Activated CD4-positive, CD25-positive, alpha-beta regulatory T cell treated with anti-CD3 and anti-CD28 coated beads, Interleukin-2, amount 50 U/mL, for 24 hours (primary cell): ENCODE results near the gene VSIG10L.

Source experiments
- ATAC-seq, 2 donors: fragments of 150-1000 bp; cut with Tn5 transposase; one replicate each; pipeline ENCODE4 v1.10.0; 2021; ENCODE audit warnings: mild to moderate bottlenecking in 1 of 2, moderate library complexity in 1 of 2

The VSIG10L gene

DNA sequence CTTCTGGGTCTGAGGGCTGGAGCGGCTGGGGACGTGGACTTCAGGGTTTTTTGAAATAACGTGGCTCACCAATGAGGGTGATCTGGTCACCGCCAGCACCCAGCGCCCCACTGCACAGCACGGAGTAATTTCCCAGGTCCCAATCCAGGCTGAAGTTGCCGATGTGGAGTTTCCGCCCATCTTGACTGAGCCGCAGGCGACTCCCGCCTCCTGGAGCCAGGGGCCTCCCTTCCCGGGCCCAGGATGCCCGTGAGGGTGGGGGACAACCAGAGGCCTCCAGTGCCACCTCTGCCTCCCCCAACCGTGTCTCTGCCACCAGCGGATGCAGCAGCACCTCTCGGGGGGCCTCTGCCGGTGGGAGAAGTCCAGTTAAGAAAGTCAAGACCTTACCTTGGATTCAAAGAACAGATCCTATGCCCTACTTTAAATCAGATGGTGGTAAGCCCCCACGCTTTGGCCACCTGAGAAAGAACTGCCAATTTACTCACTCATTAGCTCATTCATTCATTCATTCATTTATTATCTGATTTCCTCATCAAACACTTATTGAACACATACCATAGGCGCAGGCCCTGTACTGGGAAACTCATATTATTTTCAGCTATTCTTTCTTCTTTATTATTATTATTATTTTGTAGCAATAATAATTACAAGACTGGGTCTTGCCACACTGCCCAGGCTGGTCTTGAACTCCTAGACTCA is 3.9 kb downstream of the VSIG10L start:
- ATAC-seq: no peak

DNA sequence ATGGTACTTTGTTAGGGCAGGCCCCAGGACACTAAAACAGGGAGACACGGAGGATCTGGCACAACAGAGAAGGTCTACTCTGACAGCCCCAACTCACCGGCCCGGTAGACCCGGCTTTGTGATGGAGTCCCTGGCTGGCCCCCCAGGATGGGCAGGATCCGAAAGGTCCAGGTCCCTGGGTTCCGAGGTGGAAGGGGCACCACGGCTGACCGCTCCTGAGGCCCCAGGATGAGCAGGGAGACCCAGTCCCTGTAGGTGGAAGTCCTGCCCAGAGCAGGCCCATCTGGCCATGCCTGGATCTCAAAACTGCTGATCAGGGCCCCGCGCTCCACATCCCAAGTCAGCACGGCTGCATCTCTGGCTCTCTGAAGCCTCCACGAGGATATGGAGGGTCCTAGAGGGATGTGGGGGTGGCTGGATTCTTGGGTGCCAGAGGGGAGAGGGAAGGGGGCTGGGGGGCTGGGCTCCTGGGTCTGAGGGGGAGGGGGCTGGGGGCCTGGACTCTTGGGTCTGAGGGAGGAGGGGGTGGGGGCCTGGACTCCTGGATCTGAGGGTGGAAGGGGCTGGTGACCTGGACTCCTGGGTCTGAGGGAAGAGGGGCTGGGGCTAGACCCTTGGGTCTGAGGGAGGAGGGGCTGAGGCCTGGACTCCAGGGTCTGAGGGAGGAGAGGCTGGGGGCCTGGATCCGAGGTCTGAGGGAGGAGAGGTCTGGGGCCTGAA is 4.6 kb downstream of the VSIG10L start:
- no peak for ATAC-seq

DNA sequence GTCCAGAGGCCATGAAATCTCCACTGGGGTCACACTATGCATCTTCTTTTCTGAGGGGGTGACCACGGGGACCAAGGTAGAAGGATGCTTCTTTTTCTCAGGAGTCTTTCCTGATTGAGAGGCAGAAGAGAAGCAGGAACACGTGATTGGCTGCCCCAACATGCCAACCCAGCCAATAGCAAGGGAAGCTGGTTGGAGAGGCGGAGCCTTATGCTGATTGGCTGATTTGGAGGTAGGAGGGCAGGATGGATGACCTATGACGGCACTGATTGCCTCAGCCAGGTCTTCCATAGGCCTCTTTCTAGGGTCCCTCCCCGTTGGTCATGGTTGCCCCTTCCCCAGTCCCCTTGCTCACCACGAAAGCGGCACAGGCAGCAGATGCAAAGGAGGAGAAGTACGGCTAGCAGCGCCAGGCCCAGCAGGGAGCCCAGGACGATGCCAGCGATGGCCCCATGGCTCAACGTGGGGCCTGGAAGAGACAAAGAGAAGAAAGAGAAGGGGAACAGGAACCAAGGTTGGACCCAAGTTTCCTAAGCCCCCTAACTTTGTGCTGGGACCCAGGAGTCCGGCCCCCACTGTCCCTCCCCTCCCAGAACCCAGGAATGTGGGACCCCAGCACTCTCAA is 8.0 kb downstream of the VSIG10L start:
- no peak for ATAC-seq

DNA sequence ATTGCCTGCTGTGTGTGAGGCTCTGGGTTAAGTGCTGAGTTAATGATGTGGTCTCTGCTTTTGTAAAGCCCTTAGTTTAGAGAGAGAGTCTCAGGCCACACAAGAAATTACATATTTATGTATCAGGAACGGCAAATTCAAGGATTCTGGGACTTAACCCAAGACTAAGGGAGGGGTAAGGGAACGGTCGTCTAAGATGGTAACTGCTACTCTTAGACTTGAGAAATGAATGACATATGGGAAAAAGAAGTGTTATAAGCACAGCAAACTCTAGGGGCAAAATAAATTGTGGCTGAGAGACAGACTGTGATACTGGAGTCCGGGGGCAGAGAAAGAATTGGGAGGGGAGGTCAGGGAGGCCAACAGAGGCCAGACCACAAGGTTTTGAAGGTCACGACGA is 10.2 kb downstream of the VSIG10L start:
- ATAC-seq: no peak

DNA sequence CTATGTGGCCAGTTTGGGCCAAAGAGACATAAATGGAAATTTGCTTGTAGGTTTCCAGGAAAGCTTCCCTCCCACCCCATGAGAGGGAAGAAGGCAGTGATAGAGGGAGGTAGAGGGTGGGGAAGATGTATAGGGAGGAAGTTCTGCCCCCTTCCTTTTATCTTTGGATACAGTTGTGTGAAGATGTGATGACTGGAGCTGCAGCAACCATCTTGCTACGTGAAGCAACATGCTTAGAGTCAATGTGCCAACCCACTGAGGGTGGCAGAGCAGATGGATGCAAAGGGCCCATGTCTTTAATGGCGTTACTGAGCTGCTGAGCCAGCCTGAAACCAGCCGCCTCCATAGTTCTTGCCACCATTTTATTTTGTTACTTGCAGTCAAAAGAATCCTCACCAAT is 10.7 kb downstream of the VSIG10L start:
- no peak for ATAC-seq

DNA sequence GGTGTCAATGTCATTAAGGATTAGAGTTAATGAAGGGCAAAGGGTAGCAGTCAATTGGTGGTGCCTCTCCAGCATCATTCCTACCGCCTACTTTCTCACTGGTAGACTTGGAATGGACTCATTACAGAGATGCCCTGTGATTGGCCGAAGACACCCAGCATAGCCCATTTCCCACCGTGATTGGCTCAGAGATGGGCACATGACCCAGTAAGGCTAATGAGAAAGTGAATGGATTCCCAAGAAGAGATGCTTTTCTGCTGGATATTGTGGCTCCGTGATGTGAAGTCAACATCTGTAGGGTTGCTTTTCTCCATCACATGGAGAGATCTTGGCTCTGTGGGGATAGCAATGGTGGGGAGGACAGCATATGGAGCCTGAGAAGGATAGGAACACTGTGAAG is 11.6 kb downstream of the VSIG10L start:
- ATAC-seq: no peak

DNA sequence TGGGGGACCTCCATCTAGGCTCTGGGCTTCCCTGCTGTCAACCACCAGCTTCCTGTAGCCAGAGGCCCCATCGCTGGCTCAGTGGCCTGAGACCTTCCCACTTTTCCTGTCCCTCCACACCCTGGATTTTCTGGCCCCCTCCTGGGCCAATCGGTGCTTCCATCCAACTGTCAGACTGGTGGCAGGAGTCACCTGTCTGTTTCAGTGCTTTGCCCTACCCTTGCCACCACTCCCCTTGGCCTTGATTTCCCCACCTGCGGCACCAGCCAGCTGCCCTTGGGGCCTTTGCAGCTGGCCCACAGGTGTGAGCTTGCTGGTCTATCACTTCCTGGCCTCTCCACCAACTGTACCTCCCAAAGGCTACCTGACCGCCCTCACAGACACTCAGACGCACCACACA is 12.5 kb downstream of the VSIG10L start:
- no peak for ATAC-seq

DNA sequence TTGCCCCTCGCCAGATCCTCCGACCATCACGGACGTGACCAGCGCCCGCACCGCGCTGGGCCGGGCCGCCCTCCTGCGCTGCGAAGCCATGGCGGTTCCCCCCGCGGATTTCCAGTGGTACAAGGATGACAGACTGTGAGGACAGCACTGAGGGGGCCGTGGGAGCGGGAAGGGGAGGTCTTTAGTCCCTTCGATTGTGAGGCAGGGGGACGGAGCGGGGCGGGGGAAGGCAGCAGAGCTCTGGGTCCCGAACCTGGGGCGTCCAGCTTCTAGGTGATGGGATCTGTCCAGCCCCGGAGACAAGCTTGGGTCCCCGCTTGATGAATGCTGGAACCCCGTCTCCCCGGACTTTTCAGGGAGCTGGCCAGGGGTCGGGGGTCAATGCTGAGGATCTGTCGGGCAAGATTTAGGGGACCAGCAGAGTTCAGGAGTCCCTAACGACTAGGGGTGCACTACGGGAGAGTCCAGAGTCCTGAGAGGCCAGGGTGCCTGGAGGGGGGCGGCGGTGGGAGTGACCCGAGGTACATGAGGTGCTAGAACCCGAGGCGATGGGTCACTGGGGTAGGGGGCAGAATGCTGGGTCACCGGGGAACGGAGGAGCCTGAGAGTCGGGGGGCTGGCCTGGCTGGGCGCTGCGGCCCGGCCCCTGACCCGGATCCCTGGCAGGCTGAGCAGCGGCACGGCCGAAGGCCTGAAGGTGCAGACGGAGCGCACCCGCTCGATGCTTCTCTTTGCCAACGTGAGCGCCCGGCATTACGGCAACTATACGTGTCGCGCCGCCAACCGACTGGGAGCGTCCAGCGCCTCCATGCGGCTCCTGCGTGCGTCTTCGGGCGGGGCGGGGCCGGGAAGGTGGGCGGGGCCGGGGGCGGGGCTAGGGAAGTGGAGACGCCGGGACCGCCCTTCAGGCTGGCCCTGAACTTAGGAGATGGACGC is 14.6 kb downstream of the VSIG10L start:
- peak; percentile 63 to 67 for ATAC-seq

DNA sequence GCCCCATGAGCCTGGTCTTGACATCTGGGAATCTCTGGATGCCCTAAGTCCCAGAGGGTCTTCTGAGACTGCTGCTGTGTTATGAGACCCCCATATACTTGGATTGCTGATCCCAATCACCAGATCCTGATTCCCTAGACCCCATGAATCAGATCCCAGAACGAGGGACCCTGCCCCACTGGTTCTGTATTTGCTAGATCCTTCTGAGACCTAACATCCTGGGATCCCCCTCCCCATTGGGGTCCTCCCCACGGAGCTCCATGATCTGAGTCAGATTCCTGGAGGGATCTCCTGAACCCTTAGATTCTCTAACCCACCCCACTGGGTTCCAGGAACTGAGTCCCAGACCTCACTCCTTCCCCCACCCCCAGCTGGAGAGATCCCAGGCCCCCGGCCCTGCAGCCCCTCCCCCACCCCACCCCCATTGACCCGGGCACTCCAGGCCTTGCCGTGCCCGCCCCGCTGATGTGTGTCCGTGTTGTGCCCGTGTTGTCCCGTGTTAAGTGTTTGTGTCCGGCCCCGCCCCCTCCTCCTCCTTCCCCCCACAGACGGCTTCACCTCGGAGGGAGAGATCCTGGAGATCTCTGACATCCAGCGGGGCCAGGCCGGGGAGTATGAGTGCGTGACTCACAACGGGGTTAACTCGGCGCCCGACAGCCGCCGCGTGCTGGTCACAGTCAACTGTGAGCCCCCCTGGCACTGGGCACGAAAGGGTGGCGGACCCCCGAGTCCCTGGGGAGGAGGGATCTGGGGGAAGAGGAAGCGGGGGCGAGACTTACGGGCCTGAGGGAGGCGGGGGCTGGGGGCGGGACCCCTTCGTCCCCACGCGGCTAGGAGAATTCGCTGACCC is 15.5 kb downstream of the VSIG10L start:
- ATAC-seq: no peak

DNA sequence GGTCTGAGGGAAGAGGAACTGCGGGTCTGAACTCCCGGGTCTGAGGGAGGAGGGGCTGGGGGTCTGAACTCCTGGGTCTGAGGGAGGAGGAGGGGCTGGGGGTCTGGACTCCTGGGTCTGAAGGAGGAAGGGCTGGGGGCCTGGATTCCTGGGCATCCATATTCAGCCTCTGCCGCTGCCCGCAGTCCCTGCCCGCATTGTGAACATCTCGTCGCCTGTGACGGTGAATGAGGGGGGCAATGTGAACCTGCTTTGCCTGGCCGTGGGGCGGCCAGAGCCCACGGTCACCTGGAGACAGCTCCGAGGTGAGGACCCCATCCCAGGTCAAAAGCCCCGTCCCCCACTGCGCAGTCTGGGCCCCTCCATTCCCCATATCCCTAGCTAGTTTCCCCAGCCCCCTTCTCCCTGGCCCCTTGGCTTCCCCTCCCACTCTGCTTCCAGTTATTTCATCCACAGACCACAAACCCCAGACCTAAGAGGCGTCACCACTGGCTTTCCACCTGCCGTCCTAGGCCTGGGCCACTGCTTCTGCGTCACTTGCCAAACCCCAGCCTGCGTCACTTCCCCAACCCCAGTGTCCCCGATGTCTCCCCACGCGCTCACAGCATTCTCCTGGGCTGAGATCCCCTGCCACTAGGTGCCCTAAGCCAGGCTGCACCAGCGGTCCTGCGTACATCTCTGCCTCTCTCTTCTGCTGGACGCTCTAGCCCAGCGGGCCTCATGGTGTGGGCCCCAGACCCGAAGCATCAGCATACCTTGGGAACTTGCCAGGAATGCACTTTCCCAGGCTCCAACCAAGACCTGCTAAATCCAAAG is 16.6 kb downstream of the VSIG10L start:
- ATAC-seq: no peak

DNA sequence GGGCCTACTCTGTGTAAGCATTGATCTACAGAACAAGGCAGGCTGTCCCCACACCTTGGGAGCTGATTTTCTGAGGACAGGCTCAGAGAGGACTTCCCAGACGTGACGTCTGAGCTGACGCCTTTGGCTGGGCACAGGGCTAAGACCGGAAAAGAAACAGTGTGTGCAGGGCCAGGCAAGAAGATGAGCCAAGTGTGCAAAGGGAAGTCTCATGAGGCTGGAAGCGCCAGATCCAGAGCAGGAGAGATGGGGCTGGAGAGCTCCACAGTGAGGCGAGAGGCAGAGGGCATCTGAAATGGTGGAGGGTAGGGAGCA is 17.8 kb downstream of the VSIG10L start:
- no peak for ATAC-seq

DNA sequence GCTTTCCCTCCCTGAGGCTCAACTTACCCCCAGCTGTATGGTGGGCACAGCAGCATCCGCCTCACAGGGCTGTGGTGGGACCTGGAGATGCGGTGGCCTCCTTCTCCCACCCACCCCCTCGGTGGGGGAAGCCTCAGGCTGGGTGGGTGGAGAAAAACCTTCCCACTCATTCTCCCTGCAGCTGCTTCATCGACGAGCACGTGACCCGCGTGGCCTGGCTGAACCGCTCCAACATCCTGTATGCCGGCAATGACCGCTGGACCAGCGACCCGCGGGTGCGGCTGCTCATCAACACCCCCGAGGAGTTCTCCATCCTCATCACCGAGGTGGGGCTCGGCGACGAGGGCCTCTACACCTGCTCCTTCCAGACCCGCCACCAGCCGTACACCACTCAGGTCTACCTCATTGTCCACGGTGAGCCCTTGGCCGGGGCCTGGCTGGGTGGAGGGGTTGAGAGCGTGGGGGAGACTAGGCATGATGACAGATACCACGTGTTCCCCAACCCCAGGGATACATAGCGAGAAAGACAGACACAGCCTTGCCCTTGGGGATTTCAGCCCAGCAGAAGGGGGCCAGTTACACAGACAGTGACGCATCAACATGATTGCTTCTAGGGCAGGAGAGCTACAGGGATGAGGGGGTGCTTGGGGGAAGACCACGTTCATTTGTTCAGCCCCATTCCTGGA is 18.3 kb downstream of the VSIG10L start:
- ATAC-seq: no peak

DNA sequence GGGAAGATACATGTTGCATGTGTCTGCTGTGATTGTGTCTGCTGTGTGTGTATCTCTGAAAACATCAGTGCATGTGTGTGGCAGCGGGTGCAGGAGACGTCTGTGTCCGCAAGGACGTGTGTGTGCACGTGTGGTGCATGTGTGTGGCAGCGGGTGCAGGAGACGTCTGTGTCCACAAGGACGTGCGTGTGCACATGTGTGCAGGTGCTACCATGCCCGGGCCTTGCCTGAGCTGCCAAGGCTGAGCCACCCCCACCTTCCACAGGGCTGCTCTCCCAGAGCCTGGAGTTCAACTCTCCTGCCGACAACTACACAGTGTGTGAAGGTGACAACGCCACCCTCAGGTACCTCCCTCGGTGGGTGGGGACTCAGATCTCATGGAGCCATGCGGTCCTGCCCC is 20.1 kb downstream of the VSIG10L start:
- no peak for ATAC-seq

DNA sequence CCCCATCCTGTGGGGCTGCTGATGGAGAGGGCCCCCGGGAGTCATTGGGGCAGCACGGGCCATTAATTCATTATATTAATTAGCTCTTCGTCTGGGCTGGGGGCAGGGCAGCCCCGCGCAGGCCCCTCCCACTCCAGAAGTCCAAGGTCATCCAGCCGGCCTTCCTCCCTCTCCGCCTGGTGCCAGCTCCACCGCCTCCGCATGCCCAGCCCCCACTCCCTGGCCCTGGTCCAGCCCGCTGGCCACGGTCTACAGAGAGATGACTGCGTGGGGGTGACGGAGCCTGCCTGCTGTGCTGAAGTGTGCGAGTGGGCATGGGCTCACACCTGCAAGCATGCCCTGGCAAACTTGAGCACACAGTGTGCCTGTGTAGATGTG is 21.7 kb downstream of the VSIG10L start:
- ATAC-seq: no peak

DNA sequence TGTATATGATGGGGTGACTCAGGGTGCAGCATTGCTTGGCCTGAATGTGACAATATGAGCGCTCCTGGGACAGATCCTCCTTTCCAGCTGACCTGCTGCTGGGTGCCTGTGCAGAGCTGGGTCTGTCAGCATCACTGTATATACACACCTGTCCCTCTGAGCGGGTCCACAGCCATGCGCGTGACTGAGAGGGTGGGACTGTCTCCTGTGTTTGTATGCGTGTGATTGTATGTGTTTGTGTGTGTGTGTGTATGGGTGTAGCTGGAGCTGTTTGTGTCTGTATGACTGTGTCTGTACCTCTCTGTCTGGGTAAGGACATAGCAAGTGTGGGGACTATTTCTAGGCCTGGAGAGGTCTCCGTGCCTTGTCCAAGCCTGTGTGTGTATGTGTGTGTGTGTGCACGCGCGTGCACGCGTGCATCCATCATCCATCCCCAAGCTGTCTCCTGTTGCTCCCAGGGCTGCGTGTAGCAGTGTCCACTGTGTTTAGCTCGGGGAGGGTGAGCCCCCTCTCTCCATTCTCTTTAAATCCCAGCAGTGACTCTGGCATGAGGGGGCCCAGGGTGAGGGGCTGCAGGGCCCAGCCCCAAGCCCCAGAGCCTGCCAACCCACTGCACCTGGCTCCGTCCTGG is 22.2 kb downstream of the VSIG10L start:
- no peak for ATAC-seq

DNA sequence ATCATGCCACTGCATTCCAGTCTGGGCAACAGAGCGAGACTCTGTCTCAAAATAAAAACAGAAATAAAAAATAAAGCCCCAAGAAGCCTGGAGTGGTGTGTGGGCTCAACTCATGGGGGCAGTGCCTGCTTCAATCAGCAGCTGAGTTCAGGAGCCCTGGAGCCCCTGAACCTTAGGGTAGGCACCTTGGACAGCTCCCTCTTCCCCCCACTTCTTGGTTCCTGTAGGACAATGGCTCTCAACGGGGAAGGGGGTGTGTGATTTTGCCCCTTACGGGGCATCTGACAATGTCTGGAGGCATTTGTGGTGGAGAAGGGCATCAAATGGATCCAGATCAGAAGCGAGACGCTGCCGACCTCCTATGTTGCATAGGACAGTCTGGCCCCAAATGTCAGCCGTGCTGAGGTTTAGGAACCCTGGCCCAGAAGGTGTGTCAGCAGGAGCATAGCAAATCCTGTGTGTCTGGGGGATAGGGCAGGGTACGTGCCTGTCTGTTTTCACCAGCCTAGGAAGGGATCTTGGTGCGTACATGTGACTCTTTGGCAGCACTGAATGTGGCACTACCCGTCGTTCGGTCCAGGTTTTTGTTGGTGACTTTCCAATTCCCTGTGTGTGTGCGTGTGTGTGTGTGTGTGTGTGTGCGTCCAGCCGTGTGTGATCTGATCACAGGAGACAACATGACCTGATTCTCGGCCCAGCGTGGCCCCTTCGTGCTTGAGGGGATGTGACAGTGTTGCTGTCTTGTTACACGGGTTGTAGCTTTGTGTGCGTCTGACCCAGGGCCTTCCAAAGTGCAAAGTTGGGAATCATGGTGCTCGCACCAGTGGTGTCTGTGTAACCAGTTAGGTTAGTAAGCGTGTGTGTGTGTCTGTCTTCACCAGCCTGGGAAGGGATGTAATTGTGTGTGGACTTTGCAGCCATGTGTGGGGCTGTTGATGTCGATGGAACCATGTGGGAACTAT is 23.0 kb downstream of the VSIG10L start:
- no peak for ATAC-seq

DNA sequence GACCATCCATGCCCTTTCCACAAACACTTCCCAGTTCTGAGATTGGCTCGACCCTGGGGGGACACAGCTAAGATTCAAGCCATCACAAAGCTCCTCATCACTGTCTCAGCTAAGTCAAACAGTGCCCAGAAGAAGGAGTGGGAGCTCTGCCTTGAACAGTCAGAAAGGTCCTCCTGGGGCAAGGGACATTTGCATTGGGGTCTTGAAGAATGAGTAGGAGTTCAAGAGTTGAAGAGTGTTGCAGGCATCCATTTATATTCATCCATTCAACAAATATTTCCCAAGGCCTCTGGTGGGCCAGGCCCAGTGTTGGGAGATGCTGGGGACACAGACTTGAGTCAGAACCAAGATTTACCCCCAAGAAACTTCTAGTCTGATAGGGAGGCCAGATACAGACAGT is 24.0 kb downstream of the VSIG10L start:
- no peak for ATAC-seq

DNA sequence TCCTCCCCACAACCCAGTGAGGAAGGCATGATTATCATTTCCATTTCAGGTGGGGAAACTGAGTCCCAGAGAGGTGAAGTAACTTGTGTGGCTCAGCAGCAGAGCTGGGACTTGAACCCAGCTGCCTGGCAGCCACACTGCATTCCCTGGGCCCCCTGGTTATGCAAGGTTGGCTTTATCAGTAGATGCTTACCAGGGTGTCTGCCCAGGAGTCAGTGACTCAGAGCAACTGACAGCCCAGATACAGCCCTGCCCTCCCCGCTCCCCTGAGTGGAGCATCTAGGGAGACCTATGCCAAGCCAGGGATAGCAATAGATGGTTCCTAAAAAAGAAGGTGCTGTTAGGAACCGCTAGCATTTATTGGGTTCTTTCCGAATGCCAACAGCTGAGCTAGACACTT is 24.6 kb downstream of the VSIG10L start:
- ATAC-seq: no peak

DNA sequence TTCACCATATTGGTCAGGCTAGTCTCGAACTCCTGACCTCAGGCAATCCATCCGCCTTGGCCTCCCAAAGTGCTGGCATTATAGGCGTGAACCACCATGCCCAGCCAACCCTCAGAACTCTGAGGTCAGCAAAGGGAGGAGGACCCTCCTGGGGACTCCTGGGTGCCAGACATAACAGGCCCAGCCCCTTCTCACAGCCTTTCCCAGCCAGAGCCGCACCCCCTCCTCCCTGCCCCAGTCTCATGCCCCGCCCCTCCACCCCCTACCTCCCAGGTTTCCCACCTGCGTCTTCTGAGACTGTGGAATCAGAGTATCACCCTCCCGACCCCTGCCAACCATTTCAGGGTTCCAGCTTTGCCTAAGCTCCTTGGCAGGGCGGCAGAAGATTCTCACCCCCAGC is 25.3 kb downstream of the VSIG10L start:
- ATAC-seq: no peak
